Stimulated activated CD8-positive, alpha-beta memory T cell treated with anti-CD3 and anti-CD28 coated beads, Interleukin-15, amount 100 ng/mL, for 48 hours (primary cell): ENCODE data around the gene AMIGO3.

Experiments
- DNase-seq, 2 donors: peaks; one replicate each; pipeline ENCODE4 v3.0.0-alpha.2; 2020; ENCODE audit warnings: low read depth in 2 of 2

Gene AMIGO3

GRCh38 chr3:49667701-49668413 lies 51.6 kb downstream of the AMIGO3 start:
- DNase-seq: no peak
